ENCODE measurements around the gene GPD2. TPM values are rescaled to one million over a fixed set of nuclear protein-coding genes. Genes with fewer than 3 reads are reported as not detected.
"Not testable (repeated sequence)": the region's sequence is repeated elsewhere in the genome, so short reads cannot be mapped to it uniquely, and the experiment has no call there.

The GPD2 gene
- total and polyA plus RNA-seq, 2 of the 13 experiments (the other 11 are each of a cell fraction or from before 2014, with no cell fraction given) = not detected

GRCh38 chr2:156615836-156616322, 179.7 kb downstream of the GPD2 start:
- DNase-seq (ENCODE audit: low spot score) (no peak), ATAC-seq (no peak), FAIRE-seq (no peak)
- Histone ChIP-seq H3K27me3 (ENCODE audit: control insufficient read depth in 1 of 2, insufficient read depth in 2 of 2, low read length in 2 of 2) (no peaks in the 10 kb centered on the region), H3K4me2 (ENCODE audit: low read depth, low read length) (no peak overlapping the region), H2AFZ (ENCODE audit: low read length) (no peak overlapping the region), H4K20me1 (ENCODE audit: insufficient read depth, low read length) (no peaks in the 10 kb centered on the region), H3K4me1 (ENCODE audit: insufficient read depth, low read length) (no peaks in the 10 kb centered on the region), H3K4me3 (replicated peaks in 1 of 3; ENCODE audit: insufficient read depth in 1 of 3, low read depth in 2 of 3, low read length in 3 of 3) (no peak overlapping the region), H3K9me3 (ENCODE audit: low read length) (no peaks in the 10 kb centered on the region), H3K36me3 (replicated peaks in 1 of 2; ENCODE audit: control insufficient read depth in 1 of 2, insufficient read depth in 2 of 2, low read length in 2 of 2) (no peaks in the 10 kb centered on the region), H3K79me2 (ENCODE audit: insufficient read depth, low read length) (no peaks in the 10 kb centered on the region), H3K27ac (ENCODE audit: extremely low read length, insufficient read depth, low read length) (no peak overlapping the region), H3K9ac (ENCODE audit: insufficient read depth, low read depth, low read length) (no peak overlapping the region)
- POLR2A ChIA-PET = no interaction called here
- WGBS (ENCODE audit: low lambda C conversion rate) = under 1% methylated on average over 2 of the region's 2 CpGs
- no peak for TF ChIP-seq ZUFSP (CRISPR knock-in tag; IDR thresholded peaks at IDR 0.05; ENCODE audit: borderline replicate concordance)
- BruUV-seq (replicated peaks) = no TSS peak
- intact Hi-C loops (cut with micrococcal nuclease; ENCODE audit: unreplicated experiment) = no loop called here
- in situ Hi-C loops (cut with HindIII; ENCODE audit: extremely low pct_ligation_motif_present, low pct_unique_long_range_greater_than_20kb) = no loop called here
- CTCF ChIA-PET (ENCODE audit: low intra/inter-chr PET ratio, low total read pairs) = no interaction called here

- H4K20me1 ChIP-seq (ENCODE audit: insufficient read depth, low read length); H3K4me1 ChIP-seq (ENCODE audit: insufficient read depth, low read length); H3K27me3 ChIP-seq (ENCODE audit: control insufficient read depth in 1 of 2, insufficient read depth in 2 of 2, low read length in 2 of 2); DNase-seq (ENCODE audit: low spot score); H3K27ac ChIP-seq (ENCODE audit: extremely low read length, insufficient read depth, low read length); POLR2A ChIA-PET; in situ Hi-C loops (cut with HindIII; ENCODE audit: extremely low pct_ligation_motif_present, low pct_unique_long_range_greater_than_20kb); H3K36me3 ChIP-seq (replicated peaks in 1 of 2; ENCODE audit: control insufficient read depth in 1 of 2, insufficient read depth in 2 of 2, low read length in 2 of 2); BruUV-seq (replicated peaks); H2AFZ ChIP-seq (ENCODE audit: low read length); ATAC-seq; CTCF ChIA-PET (ENCODE audit: low intra/inter-chr PET ratio, low total read pairs); H3K9me3 ChIP-seq (ENCODE audit: low read length); intact Hi-C loops (cut with micrococcal nuclease; ENCODE audit: unreplicated experiment); H3K9ac ChIP-seq (ENCODE audit: insufficient read depth, low read depth, low read length); H3K79me2 ChIP-seq (ENCODE audit: insufficient read depth, low read length); H3K4me2 ChIP-seq (ENCODE audit: low read depth, low read length); H3K4me3 ChIP-seq (replicated peaks in 1 of 3; ENCODE audit: insufficient read depth in 1 of 3, low read depth in 2 of 3, low read length in 3 of 3); FAIRE-seq: not testable (repeated sequence)
- 37% methylated on average over 8 of the region's 33 CpGs for WGBS (ENCODE audit: low lambda C conversion rate)
These were observed 181.9 kb downstream of the GPD2 start for GRCh38 chr2:156618071-156618470.
